Fibroblast of skin of scalp (primary cell): ENCODE data around the gene CCDC107.
A peak's percentile ranks its signal among the peaks of the same experiment; 100 is the strongest.
"Not testable (repeated sequence)": the region's sequence is repeated elsewhere in the genome, so short reads cannot be mapped to it uniquely, and the experiment has no call there.

Experiments
- DNase-seq: peaks from one replicate; pipeline ENCODE4 v3.0.0-alpha.2; 2013

CCDC107 gene

DNA sequence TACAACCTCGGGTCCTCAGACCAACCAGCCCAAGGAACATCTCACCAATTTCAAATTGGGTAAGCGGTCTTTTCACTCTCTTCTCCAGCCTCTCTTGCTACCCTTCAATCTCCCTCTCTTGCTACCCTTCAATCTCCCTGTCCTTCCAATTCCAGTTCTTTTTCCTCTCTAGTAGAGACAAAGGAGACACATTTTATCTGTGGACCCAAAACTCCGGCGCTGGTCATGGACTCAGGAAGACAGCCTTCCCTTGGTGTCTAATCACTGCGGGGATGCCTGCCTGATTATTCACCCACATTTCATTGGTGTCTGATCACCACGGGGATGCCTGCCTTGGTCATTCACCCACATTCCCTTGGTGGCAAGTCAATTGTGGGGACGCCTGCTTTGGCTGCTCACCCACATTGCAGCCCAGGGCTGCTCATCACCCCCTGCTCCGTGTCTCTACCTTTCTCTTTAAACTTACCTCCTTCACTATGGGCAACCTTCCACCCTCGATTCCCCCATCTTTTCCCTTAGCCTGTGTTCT is 20.6 kb upstream of the CCDC107 start:
- not testable (repeated sequence) for DNase-seq

DNA sequence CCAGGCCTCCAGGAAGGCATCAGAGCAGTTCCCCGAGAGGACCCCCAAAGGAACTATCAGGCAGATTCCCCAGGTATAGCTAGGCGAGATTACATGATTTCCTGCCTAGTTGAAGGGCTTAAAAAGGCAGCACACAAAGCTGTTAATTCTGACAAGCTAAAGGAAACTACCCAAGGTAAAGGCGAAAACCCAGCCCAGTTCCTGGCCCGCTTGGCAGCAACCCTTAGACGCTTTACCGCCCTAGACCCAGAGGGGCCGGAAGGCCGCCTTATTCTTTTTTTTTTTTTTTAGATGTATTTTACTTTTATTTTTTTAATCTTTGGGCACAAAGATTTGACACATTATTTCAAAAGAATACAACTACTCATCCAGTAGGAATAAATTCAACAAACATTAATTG is 19.3 kb upstream of the CCDC107 start:
- not testable (repeated sequence) for DNase-seq

DNA sequence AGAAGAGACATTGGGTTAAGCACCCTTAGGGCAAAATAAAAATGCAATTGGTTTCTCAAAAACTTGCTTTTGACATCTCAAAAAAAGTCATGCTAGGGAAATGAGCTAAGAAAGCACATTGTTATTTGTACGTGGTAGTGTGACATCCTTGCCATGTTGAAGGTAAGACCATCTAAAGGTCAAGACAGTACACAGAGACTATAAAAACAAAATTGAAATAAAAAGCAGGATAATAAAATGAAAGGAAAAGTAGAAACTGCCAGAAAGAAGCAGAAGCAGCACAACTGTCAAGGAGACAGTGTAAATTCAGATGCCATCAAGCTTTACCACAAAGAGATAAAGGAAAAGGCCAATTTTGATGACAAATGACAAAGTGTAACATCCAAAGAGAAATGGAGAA is 18.9 kb upstream of the CCDC107 start:
- DNase-seq = not testable (repeated sequence)

DNA sequence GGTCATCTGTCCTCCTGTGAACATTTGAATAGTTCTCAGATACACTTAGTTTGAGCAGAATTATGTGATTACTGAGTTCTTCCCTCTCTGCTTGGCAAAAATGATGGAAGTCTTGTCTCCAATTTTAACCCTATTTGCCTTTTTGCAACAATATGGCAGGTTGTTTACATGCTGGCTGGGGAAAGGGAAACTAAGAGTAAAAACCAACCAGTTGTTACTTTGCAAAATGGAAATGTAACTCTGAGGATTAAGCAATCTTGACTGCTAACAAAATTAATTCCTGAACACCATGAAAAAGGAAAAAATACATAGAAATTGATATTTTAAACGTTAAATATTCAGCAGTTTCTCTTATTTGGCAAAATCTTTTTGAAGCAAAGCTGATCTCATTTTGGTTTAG is 18.5 kb upstream of the CCDC107 start:
- DNase-seq = no peak

DNA sequence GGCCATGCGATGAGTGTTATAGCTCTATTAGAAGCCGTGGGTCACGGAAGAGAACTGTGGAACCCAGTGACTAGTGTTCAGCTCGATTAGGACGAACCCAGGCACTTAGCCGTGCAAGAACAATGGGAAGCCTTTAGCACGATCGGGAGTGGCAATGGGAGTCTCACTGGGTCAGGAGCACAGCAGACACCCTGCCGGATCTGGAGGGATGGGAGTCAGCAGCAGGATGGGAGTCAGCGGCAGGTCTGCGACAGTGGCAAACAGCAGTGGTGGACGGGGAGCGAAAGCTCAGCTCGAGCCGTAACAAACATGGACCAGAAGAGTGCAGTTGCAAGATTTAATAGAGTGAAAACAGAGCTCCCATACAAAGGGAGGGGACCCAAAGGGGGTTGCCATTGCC is 17.7 kb upstream of the CCDC107 start:
- DNase-seq = not testable (repeated sequence)

DNA sequence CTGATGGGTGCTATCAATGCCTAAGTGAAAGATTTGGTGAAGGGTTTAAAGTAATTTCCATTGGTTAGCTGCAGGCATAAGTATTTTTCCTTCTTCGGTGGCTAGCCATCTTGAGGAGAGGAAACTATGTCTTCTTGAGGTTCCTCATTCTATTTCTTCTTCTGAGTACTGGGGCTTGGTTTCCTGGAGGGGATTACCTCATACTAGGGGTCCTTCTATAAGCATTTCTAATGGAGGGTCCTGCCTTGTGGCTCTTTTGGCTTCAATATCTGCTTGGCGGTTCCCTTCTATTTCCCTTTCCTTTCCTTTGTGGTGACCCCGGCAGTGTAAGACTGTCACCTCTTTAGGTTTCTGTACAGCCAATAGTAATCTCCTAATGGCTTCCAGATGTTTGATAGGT is 16.6 kb upstream of the CCDC107 start:
- not testable (repeated sequence) for DNase-seq

DNA sequence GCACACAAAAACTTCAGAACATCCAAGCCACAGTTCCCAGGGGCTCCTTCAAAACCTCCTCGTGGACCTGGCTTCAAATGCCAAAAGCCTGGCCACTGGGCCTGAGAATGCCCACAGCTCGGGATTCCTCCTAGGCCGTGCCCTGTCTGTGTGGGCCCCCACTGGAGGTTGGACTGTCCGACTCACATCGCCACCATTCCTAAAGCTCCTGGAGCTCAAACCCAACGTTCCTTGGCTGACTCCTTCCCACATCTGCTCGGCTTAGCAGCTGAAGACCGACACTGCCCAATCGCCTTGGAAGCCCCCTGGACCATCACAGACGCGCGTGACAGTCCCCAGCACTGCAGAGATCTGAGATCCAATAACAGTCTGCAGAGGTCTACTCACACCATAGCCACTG is 15.0 kb upstream of the CCDC107 start:
- DNase-seq = no peak

DNA sequence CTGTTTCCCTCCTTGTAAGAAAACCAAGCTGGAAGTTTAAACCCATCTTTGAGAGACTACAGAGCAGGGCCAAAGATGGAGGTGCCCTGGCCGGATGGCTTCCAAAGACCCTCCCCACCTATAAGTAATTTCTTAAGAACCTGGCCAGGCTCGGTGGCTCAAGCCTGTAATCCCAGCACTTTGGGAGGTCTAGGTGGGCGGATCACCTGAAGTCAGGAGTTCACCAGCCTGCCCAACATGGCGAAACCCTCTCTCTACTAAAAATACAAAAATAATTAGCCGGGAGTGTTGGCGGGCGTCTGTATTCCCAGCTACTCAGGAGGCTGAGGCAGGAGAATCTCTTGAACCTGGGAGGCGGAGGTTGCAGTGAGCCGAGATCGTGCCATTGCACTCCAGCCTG is 12.4 kb upstream of the CCDC107 start:
- not testable (repeated sequence) for DNase-seq

DNA sequence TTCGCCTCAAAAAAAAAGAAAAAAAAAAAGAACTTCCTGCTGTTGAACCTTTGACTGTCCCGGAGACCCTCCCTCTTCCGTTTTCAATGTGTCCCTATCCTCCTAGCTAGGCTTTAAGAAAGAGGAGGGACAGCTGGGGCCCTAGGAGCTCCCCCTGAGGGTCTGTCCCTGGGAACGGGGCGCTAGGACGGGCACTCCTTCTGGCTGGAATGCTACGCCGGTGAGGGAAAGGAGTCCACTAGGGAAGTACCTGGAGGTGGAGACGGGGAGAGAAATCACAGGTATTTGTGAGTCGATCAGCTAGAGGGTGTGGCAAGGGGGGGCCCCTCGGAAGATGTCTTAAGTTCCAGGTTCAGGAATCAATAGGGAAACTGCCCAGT is 11.9 kb upstream of the CCDC107 start:
- peak; percentile 25 for DNase-seq

DNA sequence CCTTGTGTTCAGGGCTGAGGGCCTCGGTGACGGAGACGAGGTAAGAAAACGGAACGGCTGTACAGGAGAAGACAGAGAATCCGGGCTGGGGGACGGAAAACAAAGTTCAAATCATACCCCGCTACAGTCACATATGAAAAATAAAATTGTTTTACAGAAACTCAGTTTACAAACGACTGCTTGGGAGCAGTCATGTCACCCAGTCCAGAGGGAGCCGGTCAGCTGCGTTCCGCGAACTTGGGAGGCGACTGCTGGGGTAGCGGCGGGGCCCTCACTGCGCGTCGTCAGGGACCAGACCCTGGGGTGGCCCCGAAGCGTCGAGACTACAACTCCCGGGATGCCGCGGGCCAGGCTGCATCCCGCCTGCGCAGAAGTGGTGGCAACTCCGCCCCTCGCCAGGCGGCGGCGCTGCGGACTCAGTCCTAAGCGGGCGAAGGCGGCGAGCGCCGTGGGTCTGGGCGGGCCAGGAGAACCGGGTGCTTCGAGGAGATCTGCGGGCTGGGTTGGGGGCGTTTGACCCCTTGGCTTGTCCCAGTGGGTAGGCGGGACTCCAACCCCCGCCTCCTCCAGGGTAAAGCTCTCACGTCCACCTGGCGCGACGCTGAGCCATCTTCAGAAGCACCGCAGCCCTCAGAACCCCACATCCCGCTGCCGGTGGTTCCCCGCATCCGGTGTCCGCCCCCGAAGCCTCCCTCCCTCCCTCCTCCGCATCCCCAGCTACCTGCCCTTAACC is 11.4 kb upstream of the CCDC107 start:
- peak; percentile 88 for DNase-seq

DNA sequence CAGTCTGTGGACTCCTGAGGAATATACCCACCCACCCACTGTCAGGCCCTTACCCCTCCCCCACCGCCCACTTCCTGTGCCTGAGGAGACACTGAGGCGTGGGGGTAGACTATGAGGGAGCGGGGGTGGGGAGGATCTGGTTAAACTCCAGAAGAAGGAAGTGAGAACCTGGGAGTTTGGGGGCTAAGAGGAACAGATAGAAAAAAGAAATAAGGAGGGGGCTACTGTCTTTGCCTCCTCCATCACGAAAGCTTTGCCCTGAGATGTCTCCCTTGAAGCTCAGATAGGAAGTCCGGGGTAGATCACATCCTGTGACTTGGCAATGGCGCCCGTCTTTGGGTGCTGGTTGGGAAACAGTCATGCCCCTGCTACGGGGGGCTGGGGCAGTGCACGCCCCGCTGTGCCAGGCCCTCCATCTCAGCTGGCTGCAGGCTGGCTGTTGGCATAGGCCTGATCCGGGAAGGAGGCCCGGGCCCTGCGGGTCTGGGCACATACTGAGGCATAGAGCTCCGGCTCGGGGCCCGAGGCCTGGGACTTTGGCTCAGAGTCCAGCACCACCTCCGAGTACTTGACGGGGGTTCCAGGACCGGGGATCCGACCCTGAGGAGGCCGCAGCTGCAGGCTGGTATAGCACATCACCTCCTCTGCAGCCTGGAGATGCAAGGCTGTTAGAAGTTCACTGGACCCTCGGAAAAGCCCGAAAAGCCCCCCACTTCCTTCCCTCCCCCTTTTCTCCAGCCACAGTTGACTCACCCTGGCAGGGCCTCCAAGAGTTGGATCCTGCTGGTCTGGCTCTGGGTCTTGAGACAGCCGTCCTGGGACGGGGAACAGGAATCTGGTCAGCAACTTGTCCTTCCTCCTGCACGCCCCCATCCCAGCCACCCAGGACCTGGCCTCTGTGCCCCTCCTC is 8.4 kb upstream of the CCDC107 start:
- no peak for DNase-seq

DNA sequence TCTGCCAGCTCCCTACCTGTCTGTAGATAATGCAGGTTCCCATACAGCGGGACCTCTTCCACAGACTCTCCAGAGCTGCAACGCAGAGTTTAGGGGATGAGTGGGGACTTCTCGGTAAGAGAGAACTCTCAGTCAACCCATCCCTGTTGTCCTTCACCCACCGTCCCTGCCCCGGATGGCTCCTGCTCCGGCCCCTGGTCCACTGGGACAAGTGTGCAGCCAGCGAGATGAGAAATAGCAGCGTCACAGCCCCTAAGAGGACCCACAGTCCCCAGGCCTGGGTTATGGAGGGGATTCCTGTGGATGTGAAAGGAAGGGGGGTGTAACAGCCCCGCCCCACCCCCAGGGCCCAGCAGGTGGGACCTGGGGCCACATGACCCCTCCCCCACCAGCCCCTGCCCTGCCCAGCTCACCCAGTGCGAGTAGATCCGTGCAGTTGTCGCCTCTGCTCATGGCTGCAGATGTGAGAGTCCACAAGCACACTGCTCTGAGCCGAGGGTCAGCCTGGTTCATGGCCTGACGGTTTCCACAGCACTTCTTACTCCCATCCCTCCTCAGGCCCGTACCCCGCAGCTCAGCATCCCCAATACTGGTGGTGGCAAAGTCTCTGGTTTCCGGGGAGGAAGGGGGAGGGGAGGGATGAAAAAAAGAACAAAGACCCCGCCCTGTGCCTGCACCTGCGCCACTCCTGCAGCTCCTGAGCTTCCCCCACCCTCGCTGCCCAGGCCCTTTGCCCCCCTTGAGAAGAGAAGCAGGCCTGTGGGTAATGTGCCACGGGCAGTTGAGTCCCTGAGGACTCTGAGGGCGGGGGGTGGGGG is 7.5 kb upstream of the CCDC107 start, which contains the start of gene SIT1:
SIT1 (minus strand) TSS at position 591 of the 818 bp plus-strand sequence; CDS start at position 513, 78 bp downstream.
- no peak for DNase-seq

DNA sequence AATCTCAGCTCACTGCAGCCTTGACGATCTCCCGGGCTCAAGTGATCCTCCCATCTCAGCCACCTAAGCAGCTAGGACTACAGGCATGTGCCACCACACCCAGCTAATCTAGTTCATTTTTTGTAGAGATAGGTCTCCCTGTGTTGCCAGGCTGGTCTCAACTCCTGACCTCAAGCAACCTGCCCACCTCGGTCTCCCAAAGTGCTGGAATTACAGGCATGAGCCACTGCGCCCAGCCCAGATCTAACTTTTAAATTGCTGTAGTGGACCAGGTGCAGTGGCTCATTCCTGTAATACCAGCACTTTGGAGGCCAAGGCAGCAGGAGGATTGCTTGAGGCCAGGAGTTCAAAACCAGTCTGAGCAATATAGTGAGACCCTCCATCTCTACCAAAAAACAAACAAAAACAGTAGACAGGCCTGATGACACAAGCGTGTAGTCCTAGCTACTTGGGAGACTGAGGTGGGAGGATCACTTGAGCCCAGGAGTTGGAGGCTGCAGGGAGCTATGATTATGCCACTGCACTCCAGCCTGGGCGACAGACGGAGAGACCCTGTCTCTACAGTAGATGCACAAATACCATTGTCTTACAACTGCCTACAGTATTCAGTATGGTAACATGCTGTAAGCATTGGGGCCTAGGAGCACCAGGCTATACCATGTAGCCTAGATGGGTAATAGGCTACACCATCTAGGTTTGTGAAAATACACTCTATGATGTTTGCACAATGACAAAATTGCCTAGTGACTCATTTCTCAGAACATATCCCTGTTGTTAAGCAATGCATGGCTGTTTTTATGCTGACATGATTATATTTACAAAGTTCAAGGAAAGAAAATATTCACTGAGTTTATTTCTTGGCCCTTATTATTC is 5.9 kb upstream of the CCDC107 start:
- DNase-seq = peak; percentile 27

DNA sequence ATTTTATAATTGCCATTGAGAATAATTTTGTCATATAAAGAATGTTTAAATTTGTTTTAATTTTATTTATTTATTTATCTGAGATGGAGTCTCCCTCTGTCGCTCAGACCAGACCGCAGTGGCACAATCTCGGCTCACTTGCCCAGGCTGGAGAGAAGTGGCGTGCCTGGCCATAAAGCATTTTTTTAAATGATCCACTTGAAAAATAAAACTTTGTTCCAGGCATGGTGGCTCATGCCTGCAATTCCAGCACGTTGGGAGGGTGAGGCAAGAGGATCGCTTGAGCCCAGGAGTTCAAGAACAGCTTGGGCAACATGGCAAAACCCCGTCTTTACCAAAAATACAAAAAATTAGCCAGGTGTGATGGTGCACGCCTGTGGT is 5.3 kb upstream of the CCDC107 start:
- no peak for DNase-seq

DNA sequence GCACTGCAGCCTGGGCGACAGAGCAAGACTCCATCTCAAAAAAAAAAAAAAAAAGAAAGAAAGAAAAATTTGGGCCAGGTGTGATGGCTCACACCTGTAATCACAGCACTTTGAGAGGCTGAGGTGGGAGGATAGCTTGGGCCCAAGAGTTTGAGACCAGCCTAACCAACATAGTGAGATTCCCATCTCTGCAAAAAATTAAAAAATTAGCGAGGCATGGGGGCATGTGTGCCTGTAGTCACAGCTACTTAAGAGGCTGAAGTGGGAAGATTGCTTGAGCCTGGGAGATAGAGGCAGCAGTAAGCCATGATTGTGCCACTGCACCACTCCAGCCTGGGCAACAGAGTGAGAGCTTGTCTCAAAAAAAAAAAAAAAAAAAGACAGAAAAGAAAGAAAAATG is 4.5 kb upstream of the CCDC107 start:
- no peak for DNase-seq

DNA sequence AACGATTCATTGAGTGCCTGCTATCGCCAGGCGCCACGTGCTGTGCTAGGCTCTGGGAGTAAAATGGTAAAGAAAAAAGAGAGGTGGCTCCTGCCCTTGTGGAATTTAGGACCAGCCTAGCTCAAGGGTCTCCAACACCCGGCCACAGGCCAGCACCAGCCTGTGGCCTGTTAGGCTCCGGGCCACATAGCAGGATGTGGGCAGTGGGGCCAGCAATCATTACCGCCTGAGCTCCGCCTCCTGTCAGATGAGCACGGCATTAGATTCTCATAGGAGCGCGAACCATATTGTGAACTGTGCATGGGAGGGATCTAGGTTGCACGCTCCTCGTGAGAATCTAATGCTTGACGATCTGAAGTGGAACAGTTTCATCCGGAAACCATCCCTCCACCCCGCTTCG is 1.7 kb upstream of the CCDC107 start:
- no peak for DNase-seq

DNA sequence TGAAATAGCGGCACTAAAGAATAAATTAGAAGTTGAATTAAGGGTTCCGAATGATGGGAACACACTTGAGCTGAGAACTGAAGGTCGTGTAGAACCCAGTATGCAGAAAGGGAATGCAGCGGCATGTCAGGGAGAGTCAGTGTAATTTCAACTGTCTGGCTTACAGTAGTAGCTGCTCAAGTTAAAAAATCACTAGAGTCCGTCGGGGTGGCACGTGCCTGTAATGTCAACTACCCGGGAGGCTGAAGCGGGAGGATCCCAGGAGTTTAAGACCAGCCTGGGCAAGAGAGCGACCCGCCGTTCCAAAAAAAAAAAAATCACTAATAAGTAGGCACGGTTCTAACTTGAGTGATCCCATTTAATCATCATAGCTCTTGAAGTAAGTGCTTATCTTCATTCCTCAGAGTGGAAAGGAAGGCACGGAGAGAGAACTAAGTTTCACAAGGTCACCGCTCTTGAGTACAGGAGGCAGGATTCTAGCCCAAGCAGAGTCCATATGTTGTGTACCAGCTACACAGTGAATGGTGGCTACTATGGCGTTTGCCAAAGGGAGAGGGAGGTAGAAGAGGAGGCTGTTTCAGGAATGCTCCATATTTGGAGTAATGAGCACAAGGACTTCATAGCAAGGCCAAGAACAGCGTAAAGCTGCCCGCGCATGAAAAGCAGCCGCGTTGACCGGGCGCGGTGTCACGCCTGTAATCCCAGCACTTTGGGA is 1.1 kb upstream of the CCDC107 start:
- peak; percentile 60 for DNase-seq

DNA sequence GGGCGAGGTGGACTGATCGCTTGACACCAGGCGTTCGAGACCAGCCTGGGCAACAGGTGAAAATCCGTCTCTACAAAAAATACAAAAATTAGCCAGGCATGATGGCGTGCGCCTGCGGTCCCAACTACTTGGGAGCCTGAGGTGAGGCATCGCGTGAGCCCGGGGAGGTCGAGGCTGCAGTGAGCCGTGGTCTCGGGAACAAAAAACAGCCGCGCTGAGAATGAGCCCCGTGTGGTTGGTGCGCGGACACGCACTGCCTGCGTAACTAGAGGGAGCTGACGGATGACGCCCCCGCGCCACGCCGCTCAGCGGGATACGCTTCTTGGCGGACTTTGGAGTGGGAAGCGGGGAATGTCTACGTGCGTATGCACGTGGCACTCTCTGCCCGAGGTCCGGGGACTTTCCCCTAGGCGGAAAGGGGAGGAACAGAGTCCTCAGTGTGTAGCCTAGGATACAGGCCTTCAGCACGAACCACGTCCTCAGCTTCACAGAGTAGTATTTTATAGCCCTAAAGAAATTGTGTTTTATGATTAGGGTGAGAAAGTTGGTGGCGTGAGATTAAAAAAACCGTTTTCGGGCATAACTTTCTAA is 451 bp upstream of the CCDC107 start, which contains the start of gene RMRP:
RMRP (minus strand) TSS at position 474 of the 591 bp plus-strand sequence.
- peak; percentile 100 for DNase-seq

DNA sequence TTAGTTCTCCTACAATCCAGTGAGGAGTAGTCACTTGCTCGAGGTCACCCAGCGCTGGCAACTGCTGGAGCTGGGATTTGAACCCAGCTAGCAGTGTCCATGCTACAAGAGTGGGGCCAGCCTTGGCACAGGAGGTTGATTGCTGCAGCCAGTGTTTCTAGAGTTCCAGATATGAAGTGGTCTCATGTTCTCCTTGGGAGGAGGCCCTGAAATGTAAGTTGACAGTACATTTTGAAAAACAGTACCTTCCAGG is 802 bp downstream of the CCDC107 start:
- peak; percentile 61 for DNase-seq

DNA sequence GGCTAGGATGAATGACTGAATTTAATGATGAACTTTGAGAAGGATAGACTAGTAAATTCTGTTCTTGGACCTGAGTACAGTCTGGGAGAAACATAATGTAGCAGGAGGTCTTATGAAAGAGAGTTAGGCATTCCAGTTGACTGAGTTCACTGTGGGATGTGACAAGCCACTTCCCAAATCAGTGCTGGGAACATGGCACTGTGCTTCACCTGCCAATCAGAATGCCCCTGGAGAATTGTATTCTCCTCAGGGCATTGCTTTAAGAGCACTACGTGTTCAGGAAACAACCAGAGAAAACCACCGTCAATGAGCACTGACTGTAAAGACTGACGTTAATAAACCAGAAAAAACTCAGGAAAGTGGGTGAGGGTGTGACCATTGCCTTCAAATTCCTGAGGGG is 1.2 kb downstream of the CCDC107 start:
- peak; percentile 81 for DNase-seq

DNA sequence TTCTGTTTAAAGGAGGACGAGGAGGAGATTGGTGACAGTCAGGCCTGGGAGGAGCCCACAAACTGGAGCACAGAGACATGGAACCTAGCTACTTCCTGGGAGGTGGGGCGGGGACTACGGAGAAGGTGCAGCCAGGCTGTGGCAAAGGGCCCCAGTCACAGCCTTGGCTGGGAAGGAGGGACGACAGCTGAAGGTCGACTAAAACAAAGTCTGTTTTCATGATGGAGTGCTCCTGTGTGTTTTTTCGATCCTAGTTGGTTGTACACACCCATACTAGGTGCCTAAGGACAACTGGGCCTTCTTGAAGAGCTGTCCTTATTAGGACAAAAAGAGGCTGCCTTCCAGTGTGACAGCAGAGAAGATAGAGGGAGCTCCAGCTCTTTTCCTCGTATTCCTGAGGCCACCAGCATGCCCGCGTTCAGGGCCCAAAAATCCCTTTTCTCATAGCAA is 2.9 kb downstream of the CCDC107 start:
- peak; percentile 75 for DNase-seq
